Subcutaneous abdominal adipose tissue (tissue), 5 donors: ENCODE data around the gene GNAS.
"Not testable (repeated sequence)": the region's sequence is repeated elsewhere in the genome, so short reads cannot be mapped to it uniquely, and the experiment has no call there.

ENCODE experiments used
- H3K27ac ChIP-seq: one replicate; pipeline ENCODE4 v1.7.0; 2013; ENCODE audit warnings: low read depth, mild to moderate bottlenecking, inconsistent platforms, low read length, moderate library complexity
- H3K27me3 ChIP-seq, 5 donors: one replicate each; pipeline ENCODE4 v1.7.0; 2013; ENCODE audit warnings: low read length in 5 of 5, inconsistent platforms in 1 of 5; ENCODE audit not compliant: control insufficient read depth in 5 of 5, insufficient read depth in 4 of 5
- H3K36me3 ChIP-seq, 5 donors: one replicate each; pipeline ENCODE4 v1.7.0; 2013; ENCODE audit warnings: low read length in 5 of 5; ENCODE audit not compliant: control insufficient read depth in 5 of 5, insufficient read depth in 5 of 5
- H3K4me1 ChIP-seq, 5 donors: one replicate each; pipeline ENCODE4 v1.7.0; 2013; ENCODE audit warnings: low read length in 5 of 5, mild to moderate bottlenecking in 3 of 5, moderate library complexity in 1 of 5; ENCODE audit not compliant: control insufficient read depth in 5 of 5, insufficient read depth in 5 of 5
- H3K4me3 ChIP-seq, 5 donors: one replicate each; pipeline ENCODE4 v1.7.0; 2013; ENCODE audit warnings: low read length in 5 of 5, low read depth in 1 of 5
- H3K9ac ChIP-seq, 5 donors: one replicate each; pipeline ENCODE4 v1.7.0; 2013; ENCODE audit warnings: low read length in 5 of 5, mild to moderate bottlenecking in 4 of 5, moderate library complexity in 3 of 5
- H3K9me3 ChIP-seq, 5 donors: one replicate each; pipeline ENCODE4 v1.7.0; 2013; ENCODE audit warnings: low read length in 5 of 5; ENCODE audit not compliant: control insufficient read depth in 5 of 5
- donor health status: healthy.
- donor health status: healthy.
- donor health status: healthy.
- donor health status: healthy.
- donor health status: healthy.

Gene GNAS

GRCh38 chr20:58825450-58825849 lies 27.1 kb upstream of the GNAS start:
- Histone ChIP-seq H3K36me3 (no peaks in the 10 kb centered on the region), H3K9me3 (no peaks in the 10 kb centered on the region), H3K27me3 (peaks cover 0 to 4% (median 0%) of the 10 kb centered on the region in 5 donors), H3K4me3 (no peak overlapping the region), H3K27ac (no peak overlapping the region), H3K9ac (no peak overlapping the region), H3K4me1 (peaks cover 0 to 8% (median 5%) of the 10 kb centered on the region in 5 donors)

- H3K4me1 ChIP-seq: peaks cover 0 to 8% (median 5%) of the 10 kb centered on the region in 5 donors
Observed at GRCh38 chr20:58826271-58826670, 26.2 kb upstream of the GNAS start.

DNA sequence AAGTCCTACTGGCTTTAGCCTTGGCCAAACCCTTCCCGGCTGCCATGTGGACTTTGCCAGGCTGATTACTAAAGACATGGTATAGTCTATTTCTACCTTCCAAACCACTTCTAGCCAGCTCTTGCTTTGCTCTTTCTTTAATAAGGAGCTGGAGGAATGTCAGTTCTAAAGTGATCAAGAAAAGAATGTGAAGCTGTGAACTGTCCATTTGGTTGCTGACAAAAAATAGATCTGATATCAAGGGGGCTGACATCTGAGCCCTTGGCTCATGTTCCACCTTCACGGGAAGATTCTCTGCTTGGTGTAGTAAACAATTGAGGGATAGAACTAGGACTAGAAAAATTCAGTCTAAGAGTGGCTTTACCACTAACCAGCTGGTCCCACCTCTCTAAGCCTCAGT lies 24.4 kb upstream of the GNAS start:
- no peaks in the 10 kb centered on the region for H3K36me3 ChIP-seq
- H3K9ac ChIP-seq: no peak overlapping the region
- H3K27me3 ChIP-seq: peaks cover 0 to 5% (median 0%) of the 10 kb centered on the region in 5 donors
- H3K9me3 ChIP-seq: no peaks in the 10 kb centered on the region
- no peak overlapping the region for H3K27ac ChIP-seq
- peaks cover 0 to 8% (median 5%) of the 10 kb centered on the region in 5 donors for H3K4me1 ChIP-seq
- no peak overlapping the region for H3K4me3 ChIP-seq

More at GRCh38 chr20:58826271-58826670, 26.2 kb upstream of the GNAS start:
- no peak overlapping the region for H3K27ac ChIP-seq
- no peaks in the 10 kb centered on the region for H3K36me3 ChIP-seq
- peaks cover 0 to 4% (median 0%) of the 10 kb centered on the region in 5 donors for H3K27me3 ChIP-seq
- H3K9me3 ChIP-seq: no peaks in the 10 kb centered on the region
- no peak overlapping the region for H3K4me3 ChIP-seq
- no peak overlapping the region for H3K9ac ChIP-seq

DNA sequence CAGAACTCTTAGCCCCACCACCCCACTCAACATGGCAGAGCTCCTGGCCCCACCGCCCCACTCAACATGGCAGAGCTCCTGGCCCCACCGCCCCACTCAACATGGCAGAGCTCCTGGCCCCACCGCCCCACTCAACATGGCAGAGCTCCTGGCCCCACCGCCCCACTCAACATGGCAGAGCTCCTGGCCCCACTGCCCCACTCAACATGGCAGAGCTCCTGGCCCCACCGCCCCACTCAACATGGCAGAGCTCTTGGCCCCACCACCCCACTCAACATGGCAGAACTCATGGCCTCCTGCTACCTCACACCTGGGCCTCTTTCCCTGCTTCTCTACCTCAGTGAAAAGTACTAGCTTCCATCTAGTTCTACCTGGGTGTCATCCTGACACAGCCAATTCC lies 23.7 kb upstream of the GNAS start:
- H3K9ac ChIP-seq, H3K27me3 ChIP-seq, H3K27ac ChIP-seq, H3K36me3 ChIP-seq, H3K4me1 ChIP-seq, H3K9me3 ChIP-seq, H3K4me3 ChIP-seq: not testable (repeated sequence)

GRCh38 chr20:58829531-58829941 lies 23.0 kb upstream of the GNAS start:
- H3K27ac ChIP-seq: no peak overlapping the region

GRCh38 chr20:58832457-58832856 lies 20.1 kb upstream of the GNAS start:
- H3K4me1 ChIP-seq: peaks cover 0 to 8% (median 5%) of the 10 kb centered on the region in 5 donors
- H3K9ac ChIP-seq: no peak overlapping the region
- no peak overlapping the region for H3K27ac ChIP-seq
- no peak overlapping the region for H3K4me3 ChIP-seq
- no peaks in the 10 kb centered on the region for H3K36me3 ChIP-seq
- H3K9me3 ChIP-seq: no peaks in the 10 kb centered on the region
- H3K27me3 ChIP-seq: peaks cover 0 to 15% (median 4%) of the 10 kb centered on the region in 5 donors

More at GRCh38 chr20:58829531-58829941, 23.0 kb upstream of the GNAS start:
- Histone ChIP-seq H3K9ac (no peak overlapping the region), H3K4me1 (peaks cover 0 to 8% (median 5%) of the 10 kb centered on the region in 5 donors), H3K36me3 (no peaks in the 10 kb centered on the region), H3K27me3 (peaks cover 0 to 11% (median 4%) of the 10 kb centered on the region in 5 donors), H3K4me3 (no peak overlapping the region), H3K9me3 (no peaks in the 10 kb centered on the region)

DNA sequence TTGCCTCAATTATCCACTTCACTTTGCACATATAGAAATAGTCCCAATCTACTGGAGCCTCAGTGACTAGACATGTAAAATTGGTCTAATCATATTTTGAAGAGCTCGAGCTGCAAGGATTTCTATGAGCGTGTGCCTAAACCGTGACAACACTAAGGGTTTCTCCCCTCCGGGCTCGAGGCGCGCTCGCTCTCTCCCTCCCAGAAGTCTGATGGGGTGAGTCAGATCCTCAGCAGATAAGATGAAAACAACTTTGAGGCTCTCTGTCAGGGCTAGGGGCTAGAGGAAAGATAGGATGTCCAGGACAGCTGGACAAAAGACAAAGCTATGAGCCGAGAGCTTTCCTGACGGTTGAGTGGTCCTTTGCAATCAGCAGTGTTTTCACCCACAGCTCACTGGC lies 18.6 kb upstream of the GNAS start:
- Histone ChIP-seq H3K9ac (no peak overlapping the region), H3K27ac (no peak overlapping the region), H3K27me3 (peaks cover 0 to 15% (median 4%) of the 10 kb centered on the region in 5 donors), H3K4me1 (peaks cover 0 to 8% (median 5%) of the 10 kb centered on the region in 5 donors), H3K36me3 (no peaks in the 10 kb centered on the region), H3K9me3 (no peaks in the 10 kb centered on the region), H3K4me3 (no peak overlapping the region)

GRCh38 chr20:58835231-58835630 lies 17.3 kb upstream of the GNAS start:
- H3K27ac ChIP-seq: no peak overlapping the region
- H3K27me3 ChIP-seq: peaks cover 4 to 26% (median 11%) of the 10 kb centered on the region in 5 donors
- H3K36me3 ChIP-seq: no peaks in the 10 kb centered on the region
- peaks cover 0 to 11% (median 4%) of the 10 kb centered on the region in 5 donors for H3K4me1 ChIP-seq
- no peak overlapping the region for H3K9ac ChIP-seq
- H3K9me3 ChIP-seq: no peaks in the 10 kb centered on the region
- no peak overlapping the region for H3K4me3 ChIP-seq

GRCh38 chr20:58836616-58837204 lies 15.8 kb upstream of the GNAS start:
- Histone ChIP-seq H3K4me1 (peaks cover 0 to 12% (median 4%) of the 10 kb centered on the region in 5 donors), H3K4me3 (no peak overlapping the region), H3K27me3 (peaks cover 4 to 34% (median 23%) of the 10 kb centered on the region in 5 donors), H3K9ac (no peak overlapping the region), H3K27ac (no peak overlapping the region), H3K36me3 (no peaks in the 10 kb centered on the region), H3K9me3 (no peaks in the 10 kb centered on the region)

GRCh38 chr20:58837717-58838116 lies 14.8 kb upstream of the GNAS start:
- Histone ChIP-seq H3K4me3 (no peak overlapping the region), H3K9me3 (no peaks in the 10 kb centered on the region), H3K27me3 (peaks cover 4 to 39% (median 24%) of the 10 kb centered on the region in 5 donors), H3K27ac (no peak overlapping the region), H3K9ac (no peak overlapping the region), H3K36me3 (no peaks in the 10 kb centered on the region), H3K4me1 (peaks cover 0 to 12% (median 4%) of the 10 kb centered on the region in 5 donors)
